SHP77 treated with DMSO at 0.1 percent for 48 hours (cell line): ENCODE measurements around the gene ELANE.

Experiments
- DNase-seq: peaks from one replicate; lab custom pipeline; 2025; lab: John Stamatoyannopoulos, UW

ELANE gene

GRCh38 chr19:852136-853013 is at the start of gene ELANE:
TSS of gene ELANE (plus strand) at chr19:852303. CDS start at chr19:852329, 26 bp downstream.
- no peak for DNase-seq

DNA sequence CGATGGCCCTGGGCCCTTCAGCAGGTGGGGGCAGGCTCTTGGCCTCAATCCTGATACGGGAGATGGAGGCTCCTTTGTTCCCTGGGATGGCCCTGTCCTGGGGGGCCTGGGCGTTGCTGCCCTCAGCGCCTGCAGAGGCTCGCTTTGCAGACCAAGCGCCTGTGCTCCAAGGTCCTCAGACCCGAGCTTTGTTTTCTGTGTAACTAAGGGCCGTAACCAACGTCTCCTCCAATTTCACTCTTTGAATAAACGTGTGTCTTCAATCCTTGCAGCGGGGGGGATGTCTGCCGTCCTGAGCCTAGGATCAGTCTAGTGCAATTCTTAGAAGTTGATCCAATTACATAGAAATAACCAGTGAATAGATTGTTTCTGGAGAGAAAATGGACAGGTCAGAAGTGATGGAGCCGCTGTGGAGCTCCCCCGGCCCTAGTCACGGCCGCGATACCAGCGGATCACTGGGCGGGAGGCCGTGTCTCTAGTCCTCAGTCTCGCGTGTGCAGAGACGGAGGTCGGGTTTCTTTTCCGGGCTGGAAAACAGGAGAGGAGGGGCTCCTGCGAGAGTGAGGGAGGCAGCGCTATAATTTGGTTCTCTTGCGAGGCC is 49.5 kb upstream of the ELANE start:
- DNase-seq: no peak

- DNase-seq: no peak
These were observed 49.0 kb upstream of the ELANE start for GRCh38 chr19:803099-803561.

GRCh38 chr19:803686-804418 is 48.3 kb upstream of the ELANE start:
- no peak for DNase-seq

- no peak for DNase-seq
These were observed 47.5 kb upstream of the ELANE start for GRCh38 chr19:804419-805165.

DNA sequence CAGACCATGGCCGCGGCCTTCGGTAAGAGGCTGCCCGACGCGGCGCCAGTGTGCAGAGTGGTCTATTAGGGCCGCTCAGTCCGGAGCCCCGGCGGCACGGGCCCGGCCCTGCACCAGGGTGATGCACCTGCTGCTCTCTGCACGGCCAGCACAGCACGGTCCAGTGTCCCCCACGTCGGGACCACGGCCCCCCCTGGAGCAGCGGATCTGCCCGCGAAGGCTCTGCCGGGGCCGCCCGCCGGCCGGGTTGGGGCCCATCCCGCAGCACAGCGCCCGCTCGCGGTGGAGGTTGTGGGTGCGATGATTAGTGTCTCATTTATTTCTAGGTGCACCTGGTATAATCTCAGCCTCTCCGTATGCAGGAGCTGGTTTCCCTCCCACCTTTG is 46.9 kb upstream of the ELANE start:
- no peak for DNase-seq

DNA sequence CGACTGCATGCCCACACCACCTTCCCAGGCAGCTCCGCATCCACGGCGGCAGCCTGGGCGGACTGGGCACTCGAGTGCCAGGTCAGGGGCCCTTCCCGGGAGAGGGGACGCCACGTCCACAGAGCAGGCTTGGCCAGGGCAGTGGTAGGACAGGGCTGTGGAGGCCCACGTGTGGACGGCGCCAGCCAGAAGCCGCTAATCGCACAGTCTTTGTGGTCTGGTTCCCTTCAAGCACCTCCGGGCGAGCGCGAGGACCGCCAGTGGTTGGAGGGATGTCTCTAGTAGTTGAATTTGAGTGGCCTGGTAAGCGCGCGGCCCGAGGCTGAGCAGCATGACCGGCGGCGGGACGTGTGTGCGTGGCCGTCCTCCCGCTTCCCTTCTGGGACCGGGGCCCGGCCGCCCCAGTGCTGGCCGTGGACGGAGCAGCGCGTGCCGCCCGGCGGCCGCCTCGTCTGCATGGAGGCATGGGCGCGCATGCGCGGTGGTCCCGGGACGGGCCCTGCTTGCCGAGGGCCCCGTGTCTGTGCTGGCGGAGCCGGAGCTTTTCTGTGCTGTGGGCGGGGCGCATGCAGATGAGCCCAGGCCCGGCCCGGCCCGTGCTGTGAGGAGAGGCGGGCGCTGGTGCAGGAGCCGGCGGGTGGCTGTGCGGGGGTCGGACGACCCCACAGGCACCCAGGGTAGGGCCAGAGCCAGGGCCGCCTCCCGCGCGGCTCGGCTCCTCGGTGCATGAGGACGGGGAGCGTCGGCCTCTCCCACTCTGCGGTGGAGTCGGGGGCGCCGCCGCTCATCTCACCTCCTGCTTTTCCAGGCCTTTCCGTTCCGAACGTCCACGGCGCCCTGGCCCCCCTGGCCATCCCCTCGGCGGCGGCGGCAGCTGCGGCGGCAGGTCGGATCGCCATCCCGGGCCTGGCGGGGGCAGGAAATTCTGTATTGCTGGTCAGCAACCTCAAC is 46.2 kb upstream of the ELANE start:
- DNase-seq: no peak

- no peak for DNase-seq
These were observed 45.2 kb upstream of the ELANE start for GRCh38 chr19:806815-807421.

DNA sequence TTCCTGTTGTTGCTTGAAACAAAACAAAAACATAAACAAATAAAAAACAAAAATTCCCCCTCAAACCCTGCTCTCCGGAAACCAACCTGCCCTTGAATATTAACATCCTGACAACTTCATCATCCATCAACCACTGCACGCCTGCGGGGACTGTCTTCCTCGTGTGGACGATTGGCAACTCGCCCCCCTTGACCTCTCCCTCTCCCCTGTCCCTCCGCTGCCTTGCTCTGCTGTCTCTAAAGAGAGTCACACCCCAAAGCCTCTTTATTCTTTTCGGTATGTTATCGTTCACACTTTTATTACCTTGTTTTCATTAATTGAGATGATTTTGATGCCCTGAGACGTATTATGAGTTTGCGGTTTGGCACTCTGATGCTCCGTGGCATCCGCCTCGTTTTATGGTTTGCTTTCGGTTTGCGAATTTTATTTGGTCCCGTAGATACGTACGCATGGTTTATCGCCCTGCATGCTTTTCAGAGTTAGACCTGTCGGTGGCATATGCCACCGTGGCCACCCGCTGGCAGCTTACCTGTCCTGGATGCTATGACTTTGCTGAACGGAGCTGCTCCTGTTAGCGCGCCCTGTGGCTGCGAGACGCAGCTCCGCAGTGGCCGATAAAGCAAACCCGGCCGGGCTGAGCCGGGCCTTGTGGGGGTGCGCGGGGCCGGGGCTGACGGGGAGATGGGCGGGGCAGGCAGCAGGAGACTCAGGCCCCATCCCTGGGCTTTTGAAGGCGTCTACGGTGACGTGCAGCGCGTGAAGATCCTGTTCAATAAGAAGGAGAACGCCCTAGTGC is 44.3 kb upstream of the ELANE start:
- DNase-seq: no peak

GRCh38 chr19:808423-808775 is 43.7 kb upstream of the ELANE start:
- DNase-seq: no peak

- DNase-seq: no peak
These were observed 41.8 kb upstream of the ELANE start for GRCh38 chr19:810077-810855.

DNA sequence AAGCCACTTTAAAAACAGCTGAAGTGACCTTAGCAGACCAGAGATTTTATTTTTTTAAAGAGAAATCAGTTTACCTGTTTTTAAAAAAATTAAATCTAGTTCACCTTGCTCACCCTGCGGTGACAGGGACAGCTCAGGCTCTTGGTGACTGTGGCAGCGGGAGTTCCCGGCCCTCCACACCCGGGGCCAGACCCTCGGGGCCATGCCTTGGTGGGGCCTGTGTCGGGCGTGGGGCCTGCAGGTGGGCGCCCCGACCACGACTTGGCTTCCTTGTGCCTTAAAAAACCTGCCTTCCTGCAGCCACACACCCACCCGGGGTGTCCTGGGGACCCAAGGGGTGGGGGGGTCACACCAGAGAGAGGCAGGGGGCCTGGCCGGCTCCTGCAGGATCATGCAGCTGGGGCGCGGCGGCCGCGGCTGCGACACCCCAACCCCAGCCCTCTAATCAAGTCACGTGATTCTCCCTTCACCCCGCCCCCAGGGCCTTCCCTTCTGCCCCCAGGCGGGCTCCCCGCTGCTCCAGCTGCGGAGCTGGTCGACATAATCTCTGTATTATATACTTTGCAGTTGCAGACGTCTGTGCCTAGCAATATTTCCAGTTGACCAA is 41.1 kb upstream of the ELANE start:
- DNase-seq: no peak

GRCh38 chr19:811506-812048 is 40.5 kb upstream of the ELANE start:
- DNase-seq: no peak

DNA sequence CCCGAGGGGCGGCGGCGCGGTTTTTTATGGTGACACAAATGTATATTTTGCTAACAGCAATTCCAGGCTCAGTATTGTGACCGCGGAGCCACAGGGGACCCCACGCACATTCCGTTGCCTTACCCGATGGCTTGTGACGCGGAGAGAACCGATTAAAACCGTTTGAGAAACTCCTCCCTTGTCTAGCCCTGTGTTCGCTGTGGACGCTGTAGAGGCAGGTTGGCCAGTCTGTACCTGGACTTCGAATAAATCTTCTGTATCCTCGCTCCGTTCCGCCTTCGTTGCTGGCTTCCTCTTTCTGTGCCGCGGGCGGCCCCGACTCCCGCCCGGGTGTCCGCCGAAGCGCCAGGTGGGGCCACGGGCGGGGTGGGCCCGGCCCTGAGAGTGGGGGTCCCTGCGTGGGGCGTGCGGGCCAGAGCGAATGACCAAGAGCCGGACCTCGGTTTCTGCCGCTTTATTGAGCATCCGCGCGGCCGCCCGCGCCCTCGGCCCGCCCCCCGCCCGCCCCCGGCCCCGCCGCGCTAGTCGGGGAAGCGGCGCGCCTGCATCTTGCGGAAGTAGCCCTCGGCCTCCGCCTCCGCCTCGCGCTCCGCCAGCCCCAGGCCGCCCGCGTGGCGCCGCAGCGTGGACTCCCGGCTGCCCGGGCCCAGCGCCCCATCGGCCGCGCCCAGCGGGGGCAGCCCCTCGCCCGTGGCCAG is 39.9 kb upstream of the ELANE start:
- no peak for DNase-seq

DNA sequence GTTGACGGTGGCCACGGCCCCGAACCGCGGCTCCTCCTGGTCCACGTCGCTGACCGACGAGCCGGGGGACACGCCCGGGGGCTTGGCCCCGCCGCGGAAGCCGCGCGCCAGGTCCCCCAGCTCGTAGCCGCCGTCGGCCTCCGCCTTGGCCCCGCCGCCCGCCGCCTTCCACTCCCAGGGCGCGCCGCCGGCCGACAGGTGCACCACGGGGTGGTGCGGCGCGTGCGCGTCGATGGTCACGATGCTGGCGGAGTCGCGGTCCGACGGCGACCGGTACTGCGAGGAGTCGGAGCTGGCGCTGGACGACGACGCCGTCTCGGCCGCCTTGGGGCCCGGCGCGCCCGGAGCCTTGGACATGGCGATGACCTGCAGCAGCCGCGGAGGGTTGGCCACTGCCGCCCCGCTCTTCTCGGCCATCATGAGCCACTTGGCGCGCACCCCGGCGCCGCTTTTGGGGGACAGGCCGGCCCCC is 39.3 kb upstream of the ELANE start:
- no peak for DNase-seq

DNA sequence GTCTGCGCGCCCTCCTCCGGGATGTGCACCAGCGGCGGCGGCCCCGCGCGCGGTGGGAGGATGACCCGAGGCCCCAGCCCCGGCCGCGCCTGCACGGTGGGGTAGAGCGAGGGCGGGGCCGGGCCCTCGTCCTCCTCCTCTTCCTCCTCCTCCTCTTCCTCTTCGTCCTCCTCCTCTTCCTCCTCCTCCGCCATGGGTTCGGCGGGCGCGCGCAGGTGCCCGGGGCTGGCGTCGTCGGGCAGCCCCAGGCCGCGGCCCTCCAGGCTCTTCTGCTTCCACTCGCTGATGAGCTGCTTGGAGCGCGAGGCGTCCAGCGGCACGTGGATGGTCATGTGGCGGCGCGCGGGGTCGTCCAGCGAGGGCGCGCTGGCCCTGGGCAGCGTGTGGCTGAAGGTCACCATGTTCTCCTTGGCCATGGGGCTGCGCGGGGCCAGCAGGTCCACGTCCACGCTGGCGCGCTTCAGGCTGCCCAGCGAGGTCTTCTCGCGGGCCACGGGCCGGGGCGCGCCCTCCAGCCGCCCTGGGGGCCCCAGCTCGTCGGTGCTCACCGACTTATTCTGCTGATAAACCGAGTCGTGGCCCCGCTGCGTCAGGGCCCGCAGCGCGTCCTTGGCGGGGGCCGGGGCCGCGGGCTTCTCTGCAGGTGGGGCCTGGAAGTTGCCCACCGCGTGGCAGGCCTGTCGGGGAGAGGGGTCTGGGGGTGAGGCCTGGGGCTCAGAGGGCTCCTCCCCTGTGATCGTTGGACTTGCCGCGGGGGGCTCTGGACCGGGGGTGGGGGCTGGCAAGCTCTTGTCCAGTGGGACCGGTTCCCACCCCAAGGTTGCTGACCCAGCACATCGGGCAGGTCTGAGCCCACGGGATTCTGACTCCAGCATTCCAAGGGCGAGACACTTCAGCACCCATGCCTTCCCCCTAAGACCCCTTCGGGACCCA is 38.6 kb upstream of the ELANE start:
- no peak for DNase-seq
